DOHH2 (cell line): ENCODE data around the gene CMIP.

Source experiments
- EZH2phosphoT487 ChIP-seq: fragments of 200-600 bp; sonication (generic); IDR thresholded peaks from 2 replicates; pipeline ENCODE4 v1.6.1; 2017; ENCODE audit warnings: borderline replicate concordance, mild to moderate bottlenecking, antibody characterized with exemption, low read length, moderate library complexity, mixed read lengths
- TF ChIP-seq, protein P1 (sequence below): fragments of 200-600 bp; sonication (generic); IDR thresholded peaks from one replicate; pipeline ENCODE4 v1.5.1; 2014; ENCODE audit warnings: antibody characterized with exemption, mild to moderate bottlenecking, low read depth, low read length; ENCODE audit not compliant: poor library complexity, severe bottlenecking

DNA sequence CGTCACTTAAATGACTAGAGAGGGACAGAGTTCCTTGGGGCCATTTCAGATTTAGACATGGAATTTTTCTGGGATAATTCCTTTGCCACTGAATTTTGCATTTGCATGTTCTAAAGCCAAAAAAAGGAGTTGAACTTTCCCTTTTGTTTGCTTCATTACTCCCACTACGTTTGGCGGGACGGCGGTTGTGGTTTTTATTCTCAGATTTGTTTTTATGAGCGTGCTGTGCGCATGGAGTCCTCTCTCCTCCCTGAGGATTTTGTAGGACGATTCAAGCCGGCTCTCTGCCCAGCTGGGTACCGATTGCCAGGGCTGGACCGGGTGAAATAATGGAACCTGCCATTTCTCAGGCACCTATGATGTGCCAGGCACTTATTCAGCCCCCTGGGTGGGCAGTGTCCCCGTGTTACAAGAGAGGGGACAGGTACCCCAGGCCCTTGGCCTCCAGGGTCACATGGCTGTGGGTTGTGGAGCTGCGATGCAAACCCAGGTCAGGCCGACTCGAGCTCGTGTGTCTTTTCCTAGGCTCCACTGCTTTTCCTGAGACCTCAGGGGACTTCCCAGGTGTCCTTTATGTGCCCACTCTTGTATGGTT, 18.8 kb downstream of the CMIP start:
- TF ChIP-seq, protein P1, sequence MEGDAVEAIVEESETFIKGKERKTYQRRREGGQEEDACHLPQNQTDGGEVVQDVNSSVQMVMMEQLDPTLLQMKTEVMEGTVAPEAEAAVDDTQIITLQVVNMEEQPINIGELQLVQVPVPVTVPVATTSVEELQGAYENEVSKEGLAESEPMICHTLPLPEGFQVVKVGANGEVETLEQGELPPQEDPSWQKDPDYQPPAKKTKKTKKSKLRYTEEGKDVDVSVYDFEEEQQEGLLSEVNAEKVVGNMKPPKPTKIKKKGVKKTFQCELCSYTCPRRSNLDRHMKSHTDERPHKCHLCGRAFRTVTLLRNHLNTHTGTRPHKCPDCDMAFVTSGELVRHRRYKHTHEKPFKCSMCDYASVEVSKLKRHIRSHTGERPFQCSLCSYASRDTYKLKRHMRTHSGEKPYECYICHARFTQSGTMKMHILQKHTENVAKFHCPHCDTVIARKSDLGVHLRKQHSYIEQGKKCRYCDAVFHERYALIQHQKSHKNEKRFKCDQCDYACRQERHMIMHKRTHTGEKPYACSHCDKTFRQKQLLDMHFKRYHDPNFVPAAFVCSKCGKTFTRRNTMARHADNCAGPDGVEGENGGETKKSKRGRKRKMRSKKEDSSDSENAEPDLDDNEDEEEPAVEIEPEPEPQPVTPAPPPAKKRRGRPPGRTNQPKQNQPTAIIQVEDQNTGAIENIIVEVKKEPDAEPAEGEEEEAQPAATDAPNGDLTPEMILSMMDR, result no peak
- no peak for TF ChIP-seq EZH2phosphoT487
